Pulmonary artery endothelial cell (primary cell): ENCODE results near the gene CACTIN. TPM values are rescaled to one million over a fixed set of nuclear protein-coding genes. Genes with fewer than 3 reads are reported as not detected.

Experiments used
- DNase-seq: peaks from one replicate; pipeline ENCODE4 v3.0.0-alpha.2; 2011; ENCODE audit warnings: low read depth, low spot score
- total RNA-seq: library from RNA; depleted of rRNA; stranded (reverse); fragments of >200 nt; gene quantifications from 2 replicates; pipeline ENCODE4 v1.2.3, GENCODE V29; 2014

The CACTIN gene
- total RNA-seq, 1 donor from 2014 or later = 33.8 TPM

DNA sequence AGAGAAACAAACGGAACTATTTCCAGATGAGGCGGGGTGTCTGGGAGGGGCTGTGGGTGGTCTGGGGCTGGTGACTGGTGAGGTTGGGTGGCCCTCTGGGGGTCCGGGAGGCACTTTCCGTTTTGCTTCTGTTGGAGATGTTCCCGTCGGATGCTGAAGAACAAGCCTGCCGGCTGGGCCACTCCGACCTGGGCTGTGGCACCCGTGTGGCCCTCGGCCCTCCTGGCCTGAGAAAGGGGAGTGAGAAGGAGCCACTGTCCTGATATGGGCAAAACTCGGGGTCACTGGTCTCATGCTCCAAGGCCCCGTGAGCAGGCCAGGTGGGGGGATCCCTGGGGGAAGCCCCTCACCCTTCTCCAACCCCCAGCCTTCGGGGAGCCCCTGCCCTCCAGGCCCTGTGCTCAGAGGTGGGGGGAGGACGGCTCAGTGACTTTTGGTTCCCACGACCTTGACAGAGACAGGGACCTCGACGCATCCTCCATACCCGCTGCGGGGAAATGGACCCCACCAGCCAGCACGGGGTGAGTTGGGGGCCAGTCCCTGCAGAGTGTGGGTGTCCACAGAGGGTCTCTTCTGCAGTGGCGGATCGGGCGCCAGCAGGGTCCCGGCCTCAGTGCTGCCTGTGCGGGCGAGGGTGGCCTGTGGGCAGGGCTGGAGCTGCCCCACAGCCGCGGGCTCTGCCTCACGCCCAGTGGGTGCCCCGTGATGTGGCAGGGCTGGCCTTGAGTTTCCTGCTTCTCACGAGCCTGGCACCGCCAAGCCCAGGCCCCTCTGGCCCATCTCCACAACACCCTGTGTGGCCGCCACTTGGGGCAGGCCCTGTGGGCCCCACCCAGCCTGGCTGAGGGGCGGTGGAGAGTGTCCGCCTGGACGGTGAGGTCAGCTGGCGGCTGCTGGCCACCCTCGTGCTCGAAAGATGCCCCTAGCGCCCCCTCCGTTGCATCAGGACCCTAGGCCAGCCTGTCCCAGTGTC lies 15.6 kb downstream of the CACTIN start:
- DNase-seq = no peak

GRCh38 chr19:3609779-3610719 lies 16.5 kb downstream of the CACTIN start:
- no peak for DNase-seq

GRCh38 chr19:3608750-3609322 lies 17.8 kb downstream of the CACTIN start:
- DNase-seq = no peak

DNA sequence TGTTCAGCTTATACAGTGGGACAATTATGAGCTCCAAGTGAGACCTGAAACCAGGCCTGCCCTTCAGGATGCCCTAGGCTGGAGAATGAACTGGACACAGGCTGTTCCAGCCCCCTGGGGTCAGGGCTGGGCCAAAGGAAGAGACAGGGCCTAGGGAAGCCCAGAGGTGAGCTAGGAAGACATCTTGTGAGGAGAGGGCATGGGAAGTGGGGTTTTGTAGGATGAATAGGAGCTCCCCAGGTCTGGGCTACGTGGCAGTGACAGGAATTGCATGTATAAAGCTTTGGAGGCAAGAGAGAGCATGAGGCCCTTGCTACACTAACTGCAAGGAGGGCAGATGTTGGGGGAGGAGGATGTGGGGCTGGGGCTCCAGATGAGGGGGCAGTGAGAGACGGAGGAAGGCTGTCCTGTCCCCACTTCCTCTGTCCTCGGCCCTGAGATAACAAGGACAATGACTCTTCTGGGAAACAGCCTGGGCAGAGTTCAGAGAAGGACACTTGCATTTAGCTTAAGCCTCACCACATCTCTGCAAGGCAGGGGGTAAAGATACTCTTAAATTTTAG lies 18.4 kb downstream of the CACTIN start:
- DNase-seq = no peak

DNA sequence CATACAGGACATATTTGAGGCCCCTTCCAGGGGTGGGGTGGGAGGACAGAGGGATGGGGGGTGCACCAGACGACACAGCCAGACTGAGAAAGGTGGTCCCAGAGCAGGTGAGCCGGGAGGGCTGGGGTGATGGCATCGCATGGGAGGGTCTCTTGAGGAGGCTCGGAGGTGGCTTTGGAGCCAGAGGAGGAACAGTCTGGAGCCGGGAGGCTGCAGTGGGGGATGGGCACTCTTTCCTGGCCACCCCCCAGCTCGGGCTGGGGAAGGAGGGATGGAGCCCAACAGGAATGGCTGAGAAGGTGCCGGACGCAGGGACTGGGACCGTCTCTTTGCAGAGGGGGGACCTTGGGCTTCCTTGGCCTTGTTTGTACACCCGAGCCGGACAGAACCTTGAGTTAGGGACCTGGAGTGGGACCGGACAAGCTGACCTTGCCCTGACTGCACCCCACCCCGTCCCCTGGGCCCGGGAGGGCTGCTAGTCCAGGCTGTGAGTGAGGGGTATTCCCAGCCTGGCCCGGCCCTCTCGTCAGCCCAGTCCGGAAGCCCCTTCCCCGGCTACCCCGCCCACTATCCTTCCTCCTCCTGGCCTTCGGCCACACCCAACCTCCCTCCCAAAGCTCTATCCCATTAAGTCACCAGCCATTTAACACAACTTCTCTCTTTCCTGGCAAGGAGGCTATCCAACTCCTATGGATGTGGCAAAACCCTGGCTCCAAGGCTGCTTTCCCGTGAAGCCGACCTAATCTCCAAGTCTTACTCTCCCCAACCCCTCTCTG lies 19.1 kb downstream of the CACTIN start:
- DNase-seq = no peak

DNA sequence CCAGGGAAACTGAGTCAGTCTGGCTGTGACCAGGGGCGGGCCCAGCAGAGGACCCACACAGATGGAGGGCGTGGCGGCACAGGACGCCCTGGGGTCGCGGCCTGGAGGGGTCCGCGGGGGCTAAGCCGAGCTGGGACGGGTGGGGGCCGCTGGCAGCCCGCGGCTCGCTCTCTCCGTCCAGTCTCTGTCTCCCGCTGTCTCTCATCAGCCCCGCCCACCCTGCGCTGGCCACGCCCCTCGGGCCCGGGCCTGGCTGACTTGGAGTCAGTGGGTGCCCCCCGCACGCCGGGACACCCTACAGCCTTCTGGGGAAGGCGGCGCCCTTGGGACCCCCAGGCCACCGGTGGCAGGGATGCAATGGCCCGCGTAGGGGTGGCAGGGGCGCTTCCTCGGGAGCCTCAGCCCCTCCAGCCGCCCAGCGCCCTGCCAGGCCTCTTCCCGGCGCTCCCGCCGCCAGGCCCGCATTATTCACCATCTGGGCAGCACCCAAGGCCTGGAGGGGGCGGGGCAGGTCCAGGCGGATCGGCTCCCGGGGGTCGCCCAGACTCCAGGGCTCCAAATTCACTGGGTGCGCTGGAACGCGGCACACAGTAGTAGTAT lies 19.8 kb downstream of the CACTIN start, which contains the start of gene TBXA2R:
TSS of gene TBXA2R (minus strand) at position 186 of the 600 bp plus-strand sequence. CDS start 6,241 bp downstream, outside the sequence.
- no peak for DNase-seq

- no peak for DNase-seq
Measured at GRCh38 chr19:3606174-3606689, 20.4 kb downstream of the CACTIN start.

DNA sequence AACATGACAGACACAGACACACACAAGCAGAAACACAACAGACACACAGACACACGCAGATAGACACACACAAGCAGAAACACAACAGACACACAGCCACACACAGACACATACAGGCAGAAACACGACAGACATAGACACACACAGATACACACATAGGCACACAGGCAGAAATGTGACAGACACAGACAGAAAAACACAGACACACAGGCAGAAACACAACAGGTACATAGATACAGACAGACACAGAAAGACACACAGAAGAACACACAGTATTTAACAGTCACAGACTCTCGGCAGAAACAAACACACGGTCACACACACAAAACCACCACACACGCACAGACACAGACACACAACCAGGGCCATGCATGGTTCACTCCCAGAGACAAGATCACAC lies 20.8 kb downstream of the CACTIN start:
- no peak for DNase-seq

DNA sequence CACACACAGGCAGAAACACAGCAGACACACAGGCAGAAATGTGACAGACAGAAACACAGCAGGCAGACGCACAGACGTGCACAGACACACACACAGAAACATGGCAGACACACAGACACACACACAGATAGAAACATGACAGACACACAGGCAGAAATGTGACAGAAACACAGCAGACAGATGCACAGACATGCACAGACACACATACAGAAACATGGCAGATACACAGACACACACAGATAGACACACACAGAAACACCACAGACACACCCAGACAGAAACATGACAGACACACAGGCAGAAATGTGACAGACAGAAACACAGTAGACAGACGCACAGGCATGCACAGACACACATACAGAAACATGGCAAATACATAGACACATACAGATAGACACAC lies 21.2 kb downstream of the CACTIN start:
- DNase-seq = no peak

GRCh38 chr19:3604987-3605343 lies 21.6 kb downstream of the CACTIN start:
- DNase-seq = no peak

- DNase-seq = no peak
Measured at GRCh38 chr19:3604227-3604986, 22.2 kb downstream of the CACTIN start.

DNA sequence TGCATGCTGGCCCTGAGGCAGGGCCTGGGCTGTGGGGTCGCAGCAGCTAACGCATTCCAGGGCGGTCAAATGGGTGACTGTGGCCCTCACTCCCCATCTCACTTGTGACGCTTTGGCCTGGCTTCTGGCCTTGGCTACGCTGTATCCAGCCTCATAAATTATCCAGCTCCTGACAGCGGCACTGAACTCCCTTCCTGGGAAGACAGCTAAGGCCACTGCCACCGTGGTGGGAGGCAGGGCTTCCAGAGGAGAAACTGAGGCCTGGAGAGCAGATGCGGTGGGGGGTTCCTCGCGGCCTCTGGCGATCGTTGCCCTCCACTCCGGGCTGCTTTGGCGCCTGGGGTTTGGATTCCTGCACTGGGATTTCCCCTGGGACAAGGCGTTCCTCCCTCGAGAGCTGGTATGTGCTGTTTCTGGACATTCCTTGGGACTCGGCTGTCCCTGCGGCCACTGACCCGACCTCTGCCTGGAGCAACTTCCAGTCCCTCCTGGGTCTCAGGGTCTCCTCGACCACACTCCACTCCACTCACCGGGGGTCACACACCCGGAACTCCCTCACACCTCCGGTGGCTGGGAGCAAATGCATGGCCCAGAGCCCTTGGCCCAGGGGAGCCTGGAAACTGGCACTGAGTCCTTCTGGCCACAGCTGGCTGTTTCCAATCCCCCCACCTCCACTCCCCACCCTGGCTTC lies 23.3 kb downstream of the CACTIN start:
- DNase-seq = no peak

DNA sequence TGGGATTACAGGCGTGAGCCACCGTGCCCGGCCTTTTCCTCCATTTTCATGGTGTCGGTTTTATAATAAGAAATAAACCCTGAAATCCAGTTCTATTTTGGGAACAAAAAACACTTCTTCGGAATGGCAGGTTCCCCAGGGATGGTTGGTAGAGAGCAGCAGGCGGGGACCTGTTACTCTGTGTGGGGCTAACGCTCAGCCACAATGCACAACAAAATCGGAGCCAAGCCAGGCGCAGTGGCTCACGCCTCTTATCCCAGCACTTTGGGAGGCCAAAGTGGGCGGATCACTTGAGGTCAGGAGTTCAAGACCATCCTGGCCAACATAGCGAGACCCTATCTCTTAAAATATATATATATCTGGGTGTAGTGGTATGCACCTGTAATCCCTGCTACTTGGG lies 25.6 kb downstream of the CACTIN start:
- DNase-seq = no peak

- no peak for DNase-seq
Measured at GRCh38 chr19:3599776-3600187, 26.8 kb downstream of the CACTIN start.

DNA sequence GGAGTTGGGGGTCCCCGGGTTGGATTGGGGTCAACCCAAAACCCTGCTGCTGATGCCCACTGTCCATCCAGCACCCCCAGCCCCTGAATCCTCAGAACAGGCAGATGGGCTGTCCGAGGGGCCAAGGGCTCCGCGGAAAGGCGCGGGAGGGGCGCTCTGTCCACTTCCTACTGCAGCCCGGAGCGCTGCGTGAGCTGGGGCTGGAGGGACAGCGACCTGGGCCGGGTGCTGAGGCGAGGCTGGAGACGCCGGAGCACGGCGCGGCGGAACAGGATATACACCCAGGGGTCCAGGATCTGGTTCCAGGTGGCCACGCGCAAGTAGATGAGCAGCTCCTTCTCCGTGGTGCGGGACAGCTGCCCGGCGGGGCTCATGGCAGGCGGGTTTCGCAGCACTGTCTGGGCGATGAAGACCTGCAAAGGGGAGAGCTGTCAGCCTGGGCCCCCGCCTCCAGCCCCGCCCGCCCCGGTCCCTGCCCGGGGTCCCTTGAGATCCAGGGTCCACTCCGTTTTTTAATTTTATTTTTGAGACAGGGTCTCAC lies 31.0 kb downstream of the CACTIN start:
- DNase-seq = no peak

DNA sequence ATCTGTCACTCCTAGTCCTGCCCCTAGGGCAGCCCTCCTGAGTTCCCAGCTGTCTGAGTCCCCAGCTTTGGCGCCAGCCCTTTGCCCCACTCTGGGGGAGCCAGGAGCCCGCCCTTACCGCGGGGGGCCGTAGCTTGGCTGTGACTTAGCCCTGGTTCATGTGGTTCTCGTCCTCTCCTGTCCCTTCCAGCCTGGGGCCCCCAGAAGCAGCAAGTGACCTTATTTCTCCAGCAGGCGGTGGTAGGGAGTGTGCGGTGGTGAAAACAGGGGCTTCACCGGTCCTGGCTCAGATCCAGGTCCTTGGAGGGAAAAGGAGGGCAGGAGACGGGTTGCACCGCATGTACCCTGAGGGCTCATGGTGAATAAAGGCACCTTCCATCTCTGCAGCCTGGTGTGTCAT lies 33.4 kb downstream of the CACTIN start:
- no peak for DNase-seq

DNA sequence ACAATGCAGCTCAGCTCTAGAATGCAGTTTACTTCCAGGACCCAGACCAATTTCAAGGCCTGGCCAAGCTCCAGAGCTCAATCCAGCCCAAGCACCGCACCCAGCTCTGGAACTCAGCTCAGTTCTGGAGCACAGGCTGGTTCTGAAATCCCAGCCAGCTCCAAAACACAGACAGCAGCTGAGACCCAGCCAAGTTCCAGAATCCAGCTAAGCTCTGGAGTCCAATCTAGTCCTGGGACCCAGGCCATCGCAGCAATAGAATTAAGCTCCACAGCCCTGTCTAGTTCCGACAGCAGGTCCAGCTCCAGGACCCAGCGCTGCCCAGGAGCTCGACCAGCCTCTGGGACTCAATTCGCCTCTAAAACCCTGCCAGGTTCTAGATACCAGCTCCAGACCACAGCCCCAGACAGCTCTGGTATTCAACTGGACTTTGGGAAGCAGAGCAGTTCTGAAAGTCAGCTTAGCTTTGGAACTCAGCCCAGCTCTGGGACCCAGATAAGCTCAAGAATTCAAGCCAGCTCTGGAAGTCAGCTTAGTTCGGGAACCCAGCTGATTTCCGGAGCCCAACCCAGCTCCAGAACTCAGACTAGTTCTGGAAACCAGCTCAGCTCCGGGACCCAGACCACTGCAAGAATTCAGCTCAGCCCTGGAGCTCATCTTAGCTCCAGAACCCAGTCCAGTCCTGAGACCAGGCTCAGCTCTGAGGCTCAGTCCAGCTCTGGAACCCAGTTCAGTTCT lies 34.5 kb downstream of the CACTIN start:
- no peak for DNase-seq
